NAMALWA (cell line): ENCODE data around the gene DENND1B.
"Not testable (repeated sequence)": the region's sequence is repeated elsewhere in the genome, so short reads cannot be mapped to it uniquely, and the experiment has no call there.

ENCODE experiments used
- DNase-seq: peaks from one replicate; pipeline ENCODE4 v3.0.0-alpha.2; 2015; ENCODE audit warnings: low spot score

Gene DENND1B

GRCh38 chr1:197782722-197783360, 7.6 kb upstream of the DENND1B start:
- DNase-seq = no peak

GRCh38 chr1:197781968-197782721, 6.9 kb upstream of the DENND1B start:
- DNase-seq = no peak

- DNase-seq = no peak
Observed at GRCh38 chr1:197779921-197780320, 4.6 kb upstream of the DENND1B start.

GRCh38 chr1:197778366-197778945, 3.2 kb upstream of the DENND1B start:
- peak; percentile 18 for DNase-seq

- peak; percentile 19 for DNase-seq
Observed at GRCh38 chr1:197776351-197777105, 1.2 kb upstream of the DENND1B start.

GRCh38 chr1:197774466-197775281, 606 bp downstream of the DENND1B start:
- DNase-seq = peak; percentile 69

- DNase-seq = peak; percentile 29
Observed at GRCh38 chr1:197773856-197774255, 1.4 kb downstream of the DENND1B start.

- DNase-seq = no peak
Observed at GRCh38 chr1:197771904-197772556, 3.2 kb downstream of the DENND1B start.

GRCh38 chr1:197771386-197771785, 3.9 kb downstream of the DENND1B start:
- no peak for DNase-seq

- no peak for DNase-seq
Observed at GRCh38 chr1:197770243-197770642, 5.0 kb downstream of the DENND1B start.

- DNase-seq = no peak
Observed at GRCh38 chr1:197769287-197769686, 6.0 kb downstream of the DENND1B start.

GRCh38 chr1:197768014-197768805, 7.1 kb downstream of the DENND1B start:
- DNase-seq = no peak

- no peak for DNase-seq
Observed at GRCh38 chr1:197763769-197764168, 11.5 kb downstream of the DENND1B start.

GRCh38 chr1:197763307-197763706, 12.0 kb downstream of the DENND1B start:
- DNase-seq = no peak

GRCh38 chr1:197761654-197762053, 13.6 kb downstream of the DENND1B start:
- no peak for DNase-seq

- DNase-seq = not testable (repeated sequence)
Observed at GRCh38 chr1:197755553-197755952, 19.7 kb downstream of the DENND1B start.

GRCh38 chr1:197752652-197753164, 22.6 kb downstream of the DENND1B start:
- DNase-seq = not testable (repeated sequence)

GRCh38 chr1:197750366-197750765, 24.9 kb downstream of the DENND1B start:
- no peak for DNase-seq

- DNase-seq = no peak
Observed at GRCh38 chr1:197745911-197746310, 29.4 kb downstream of the DENND1B start.

GRCh38 chr1:197744979-197745378, 30.3 kb downstream of the DENND1B start:
- no peak for DNase-seq
